MM.1S (cell line): ENCODE measurements around the gene CD200R1L.

Experiments
- DNase-seq: peaks from one replicate; pipeline ENCODE4 v3.0.0-alpha.2; 2015
- H2AFZ ChIP-seq: fragments of 300-600 bp; sonication (generic); 2 replicates; pipeline ENCODE4 v1.6.0; 2016; ENCODE audit warnings: antibody characterized with exemption, low read length
- H3F3A ChIP-seq: fragments of 300-600 bp; sonication (generic); 2 replicates; pipeline ENCODE4 v1.6.1; 2016; ENCODE audit warnings: mild to moderate bottlenecking, antibody characterized with exemption, low read length, moderate library complexity, mixed read lengths; ENCODE audit not compliant: insufficient read depth
- H3K27ac ChIP-seq: fragments of 300-600 bp; sonication (generic); 2 replicates; pipeline ENCODE4 v1.5.1; 2016; ENCODE audit warnings: mild to moderate bottlenecking, low read length
- H3K27me3 ChIP-seq: fragments of 300-600 bp; sonication (generic); replicated peaks from 2 replicates; pipeline ENCODE4 v1.6.0; 2016; ENCODE audit warnings: low read length; ENCODE audit not compliant: insufficient read depth
- H3K36me3 ChIP-seq: fragments of 300-600 bp; sonication (generic); replicated peaks from 2 replicates; pipeline ENCODE4 v1.6.1; 2016; ENCODE audit warnings: mild to moderate bottlenecking, low read length, mixed read lengths; ENCODE audit not compliant: insufficient read depth
- H3K4me1 ChIP-seq: fragments of 300-600 bp; sonication (generic); 2 replicates; pipeline ENCODE4 v1.6.1; 2016; ENCODE audit warnings: low read length, mixed read lengths
- H3K4me2 ChIP-seq: fragments of 300-600 bp; sonication (generic); 2 replicates; pipeline ENCODE4 v1.6.0; 2016; ENCODE audit warnings: low read depth, low read length
- H3K4me3 ChIP-seq: fragments of 300-600 bp; sonication (generic); 2 replicates; pipeline ENCODE4 v1.5.1; 2016; ENCODE audit warnings: low read length, mixed read lengths
- H3K79me2 ChIP-seq: fragments of 300-600 bp; sonication (generic); 2 replicates; pipeline ENCODE4 v1.6.1; 2016; ENCODE audit warnings: mixed run types, low read length, mixed read lengths
- H3K9ac ChIP-seq: fragments of 300-600 bp; sonication (generic); 2 replicates; pipeline ENCODE4 v1.6.1; 2016; ENCODE audit warnings: low read length, mixed read lengths
- H3K9me2 ChIP-seq: fragments of 300-600 bp; sonication (generic); replicated peaks from 2 replicates; pipeline ENCODE4 v1.6.1; 2016; ENCODE audit warnings: mild to moderate bottlenecking, low read length, mixed read lengths; ENCODE audit not compliant: insufficient read depth
- H3K9me3 ChIP-seq: fragments of 300-600 bp; sonication (generic); replicated peaks from 2 replicates; pipeline ENCODE4 v1.6.1; 2016; ENCODE audit warnings: mild to moderate bottlenecking, low read length, mixed read lengths; ENCODE audit not compliant: insufficient read depth
- H4K20me1 ChIP-seq: fragments of 300-600 bp; sonication (generic); 2 replicates; pipeline ENCODE4 v1.6.1; 2016; ENCODE audit warnings: mild to moderate bottlenecking, low read length, moderate library complexity, mixed read lengths; ENCODE audit not compliant: insufficient read depth
- EZH2 ChIP-seq: fragments of 300-600 bp; sonication (generic); optimal IDR thresholded peaks from 2 replicates; pipeline ENCODE3; 2017; ENCODE audit warnings: low read depth, mild to moderate bottlenecking, antibody characterized with exemption, low read length, mixed read lengths
- EZH2phosphoT487 ChIP-seq: fragments of 300-600 bp; sonication (generic); IDR thresholded peaks from 2 replicates; pipeline ENCODE4 v1.6.1; 2018; ENCODE audit warnings: antibody characterized with exemption, low read length
- TF ChIP-seq, protein P1 (sequence below): fragments of 300-600 bp; sonication (generic); IDR thresholded peaks from 2 replicates; pipeline ENCODE4 v1.5.1; 2016; ENCODE audit warnings: antibody characterized with exemption, low read length, mixed read lengths

Gene CD200R1L

DNA sequence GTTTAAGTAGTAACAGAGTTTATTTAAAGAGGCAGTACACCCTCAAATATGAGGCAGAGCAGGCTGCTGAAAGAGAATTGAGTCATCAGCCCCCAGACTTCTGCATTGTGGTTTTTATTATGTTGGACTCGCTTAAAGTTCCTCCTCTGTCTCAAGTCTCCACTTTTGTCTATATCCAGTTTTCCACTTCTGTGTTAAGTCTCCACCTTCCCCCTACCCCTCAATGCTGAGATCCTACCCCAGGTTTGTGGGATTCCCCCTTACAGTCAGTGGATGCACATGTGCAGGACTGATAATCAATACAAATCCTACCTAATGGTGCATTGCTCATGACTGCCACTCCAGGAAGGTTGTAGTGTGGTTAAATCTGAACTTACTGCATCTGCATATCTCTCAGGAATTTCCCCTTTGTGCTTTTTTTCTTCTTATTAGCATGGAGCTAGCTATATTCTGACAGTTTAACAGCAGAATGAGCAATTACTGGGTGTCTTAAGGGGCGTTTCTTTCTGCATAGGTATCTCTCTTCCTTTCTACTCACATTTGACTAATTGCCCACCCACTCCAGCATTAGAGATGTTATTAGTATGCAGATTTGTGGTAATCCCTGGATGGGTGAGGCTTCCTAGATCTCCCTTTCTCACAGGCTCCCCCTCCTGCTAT is 11.9 kb upstream of the CD200R1L start:
- Histone ChIP-seq H3K4me1 (no peaks in the 10 kb centered on the region), H3K27me3 (no peaks in the 10 kb centered on the region), H3K9me3 (no peaks in the 10 kb centered on the region), H3K79me2 (no peaks in the 10 kb centered on the region), H3K36me3 (no peaks in the 10 kb centered on the region), H3K4me2 (no peak overlapping the region), H4K20me1 (no peaks in the 10 kb centered on the region), H3K4me3 (no peak overlapping the region), H3K27ac (no peak overlapping the region), H3K9me2 (no peaks in the 10 kb centered on the region), H3K9ac (no peak overlapping the region), H3F3A (no peaks in the 10 kb centered on the region), H2AFZ (no peak overlapping the region)
- no peak for DNase-seq
- TF ChIP-seq EZH2phosphoT487 (no peak), EZH2 (no peak)
- TF ChIP-seq, protein P1, sequence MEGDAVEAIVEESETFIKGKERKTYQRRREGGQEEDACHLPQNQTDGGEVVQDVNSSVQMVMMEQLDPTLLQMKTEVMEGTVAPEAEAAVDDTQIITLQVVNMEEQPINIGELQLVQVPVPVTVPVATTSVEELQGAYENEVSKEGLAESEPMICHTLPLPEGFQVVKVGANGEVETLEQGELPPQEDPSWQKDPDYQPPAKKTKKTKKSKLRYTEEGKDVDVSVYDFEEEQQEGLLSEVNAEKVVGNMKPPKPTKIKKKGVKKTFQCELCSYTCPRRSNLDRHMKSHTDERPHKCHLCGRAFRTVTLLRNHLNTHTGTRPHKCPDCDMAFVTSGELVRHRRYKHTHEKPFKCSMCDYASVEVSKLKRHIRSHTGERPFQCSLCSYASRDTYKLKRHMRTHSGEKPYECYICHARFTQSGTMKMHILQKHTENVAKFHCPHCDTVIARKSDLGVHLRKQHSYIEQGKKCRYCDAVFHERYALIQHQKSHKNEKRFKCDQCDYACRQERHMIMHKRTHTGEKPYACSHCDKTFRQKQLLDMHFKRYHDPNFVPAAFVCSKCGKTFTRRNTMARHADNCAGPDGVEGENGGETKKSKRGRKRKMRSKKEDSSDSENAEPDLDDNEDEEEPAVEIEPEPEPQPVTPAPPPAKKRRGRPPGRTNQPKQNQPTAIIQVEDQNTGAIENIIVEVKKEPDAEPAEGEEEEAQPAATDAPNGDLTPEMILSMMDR = no peak

GRCh38 chr3:112857526-112857925 is 10.9 kb upstream of the CD200R1L start:
- no peak for DNase-seq
- H3K9me3 ChIP-seq = no peaks in the 10 kb centered on the region
- H3K36me3 ChIP-seq = no peaks in the 10 kb centered on the region
- no peak overlapping the region for H3K4me2 ChIP-seq
- H3K27me3 ChIP-seq = no peaks in the 10 kb centered on the region
- H2AFZ ChIP-seq = no peak overlapping the region
- no peaks in the 10 kb centered on the region for H4K20me1 ChIP-seq
- H3K79me2 ChIP-seq = no peaks in the 10 kb centered on the region
- no peaks in the 10 kb centered on the region for H3K4me1 ChIP-seq
- no peak overlapping the region for H3K9ac ChIP-seq
- H3K27ac ChIP-seq = no peak overlapping the region
- H3K4me3 ChIP-seq = no peak overlapping the region
- no peaks in the 10 kb centered on the region for H3F3A ChIP-seq
- TF ChIP-seq EZH2phosphoT487 (no peak), EZH2 (no peak)
- TF ChIP-seq, protein P1 = no peak
- no peaks in the 10 kb centered on the region for H3K9me2 ChIP-seq

GRCh38 chr3:112856537-112856936 is 9.9 kb upstream of the CD200R1L start:
- no peak overlapping the region for H2AFZ ChIP-seq
- no peaks in the 10 kb centered on the region for H3K27me3 ChIP-seq
- H3K4me3 ChIP-seq = no peak overlapping the region
- no peaks in the 10 kb centered on the region for H3K4me1 ChIP-seq
- no peak overlapping the region for H3K4me2 ChIP-seq
- H3K9me3 ChIP-seq = no peaks in the 10 kb centered on the region
- DNase-seq = no peak
- H3F3A ChIP-seq = no peaks in the 10 kb centered on the region
- TF ChIP-seq EZH2phosphoT487 (no peak), EZH2 (no peak)
- TF ChIP-seq, protein P1 = no peak
- H4K20me1 ChIP-seq = no peaks in the 10 kb centered on the region
- H3K9me2 ChIP-seq = no peaks in the 10 kb centered on the region
- H3K79me2 ChIP-seq = no peaks in the 10 kb centered on the region
- no peaks in the 10 kb centered on the region for H3K36me3 ChIP-seq
- no peak overlapping the region for H3K9ac ChIP-seq
- H3K27ac ChIP-seq = no peak overlapping the region
